ENCODE data around the gene NCKIPSD.

Gene NCKIPSD

GRCh38 chr3:48679411-48680391 is 6.0 kb downstream of the NCKIPSD start:
- H3K27ac ChIP-seq: peak overlapping the region; percentile 13
- no peak for DNase-seq (ENCODE audit: low spot score)
- CTCF ChIA-PET: no interaction called here
- POLR2A ChIA-PET (ENCODE audit: low non-redundant PET): no interaction called here
- no peak for TF ChIP-seq CTCF (conservative IDR thresholded peaks at IDR 0.05; ENCODE audit: low read depth)

GRCh38 chr3:48678566-48679380 is 6.9 kb downstream of the NCKIPSD start:
- ChIA-PET CTCF (no interaction called here), POLR2A (ENCODE audit: low non-redundant PET) (no interaction called here)
- no peak for DNase-seq (ENCODE audit: low spot score)
- TF ChIP-seq CTCF (conservative IDR thresholded peaks at IDR 0.05; ENCODE audit: low read depth): no peak
- peak overlapping the region; percentile 13; the same call in 1 of the 2 replicates for H3K27ac ChIP-seq

- no peak for TF ChIP-seq CTCF (conservative IDR thresholded peaks at IDR 0.05; ENCODE audit: low read depth)
Observed at GRCh38 chr3:48678056-48678455, 7.7 kb downstream of the NCKIPSD start.

DNA sequence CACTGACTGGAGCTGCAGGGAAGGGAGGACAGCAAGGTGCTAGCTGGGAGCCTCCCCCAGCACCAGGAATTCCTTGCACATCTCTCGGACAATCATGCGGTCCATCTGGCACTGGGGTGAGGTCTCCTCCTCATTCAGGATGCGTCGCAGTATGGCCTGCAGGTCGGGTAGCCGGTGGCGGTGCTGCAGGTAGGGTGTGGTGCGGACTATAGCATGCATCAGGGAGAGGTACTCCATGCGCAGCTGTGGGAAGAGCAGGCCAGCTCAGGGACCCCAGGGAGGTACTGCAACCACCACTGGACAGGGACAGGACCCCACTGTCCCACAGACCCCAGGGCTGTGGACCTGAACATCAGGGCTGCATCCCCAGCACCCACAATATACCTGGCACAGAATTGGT is 11.2 kb downstream of the NCKIPSD start:
- no peak for TF ChIP-seq CTCF (conservative IDR thresholded peaks at IDR 0.05; ENCODE audit: low read depth)
- H3K27ac ChIP-seq: peak overlapping the region; percentile 12
- CTCF ChIA-PET: interaction anchor here (0.5 kb wide), 1 partner anchor 372 kb away, joined by 3 read pairs; no protein-coding TSS in a partner anchor
- no peak for DNase-seq (ENCODE audit: low spot score)
- POLR2A ChIA-PET (ENCODE audit: low non-redundant PET): no interaction called here

More at GRCh38 chr3:48678056-48678455, 7.7 kb downstream of the NCKIPSD start:
- CTCF ChIA-PET: no interaction called here
- POLR2A ChIA-PET (ENCODE audit: low non-redundant PET): no interaction called here
- peak overlapping the region; percentile 13 for H3K27ac ChIP-seq
- DNase-seq (ENCODE audit: low spot score): no peak

DNA sequence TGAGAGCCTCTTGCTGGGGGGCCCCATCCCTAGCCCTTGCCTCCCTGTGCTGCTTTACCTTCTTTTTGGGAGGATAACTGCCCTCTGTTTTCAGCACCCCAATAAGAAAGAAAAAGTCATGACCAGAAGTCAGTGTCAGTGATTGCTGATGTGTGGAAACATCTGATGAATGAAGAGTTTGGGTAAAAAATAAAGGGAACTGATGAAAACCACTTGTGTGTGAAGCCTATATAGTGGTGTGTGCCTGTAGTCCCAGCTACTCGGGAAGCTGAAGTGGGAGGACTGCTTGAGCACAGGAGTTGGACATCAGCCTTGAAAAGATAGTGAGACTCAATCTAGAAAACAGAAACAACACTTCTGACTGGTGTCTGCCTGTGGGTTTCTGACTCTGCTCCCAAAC is 13.2 kb downstream of the NCKIPSD start:
- TF ChIP-seq CTCF (conservative IDR thresholded peaks at IDR 0.05; ENCODE audit: low read depth): no peak
- POLR2A ChIA-PET (ENCODE audit: low non-redundant PET): no interaction called here
- CTCF ChIA-PET: no interaction called here
- no peak overlapping the region for H3K27ac ChIP-seq
- no peak for DNase-seq (ENCODE audit: low spot score)

GRCh38 chr3:48664929-48665328 is 20.8 kb downstream of the NCKIPSD start:
- no peak for TF ChIP-seq CTCF (conservative IDR thresholded peaks at IDR 0.05; ENCODE audit: low read depth)
- DNase-seq (ENCODE audit: low spot score): no peak
- ChIA-PET POLR2A (ENCODE audit: low non-redundant PET) (no interaction called here), CTCF (interaction anchor here (0.8 kb wide), 2 partner anchors 9 to 11 kb away, joined by 3 to 4 read pairs; no protein-coding TSS in a partner anchor)
- peak overlapping the region; percentile 95 for H3K27ac ChIP-seq
